ENCODE results near the gene DLG4.
A peak's percentile ranks its signal among the peaks of the same experiment; 100 is the strongest.
"Not testable (repeated sequence)": the region's sequence is repeated elsewhere in the genome, so short reads cannot be mapped to it uniquely, and the experiment has no call there.

The DLG4 gene

DNA sequence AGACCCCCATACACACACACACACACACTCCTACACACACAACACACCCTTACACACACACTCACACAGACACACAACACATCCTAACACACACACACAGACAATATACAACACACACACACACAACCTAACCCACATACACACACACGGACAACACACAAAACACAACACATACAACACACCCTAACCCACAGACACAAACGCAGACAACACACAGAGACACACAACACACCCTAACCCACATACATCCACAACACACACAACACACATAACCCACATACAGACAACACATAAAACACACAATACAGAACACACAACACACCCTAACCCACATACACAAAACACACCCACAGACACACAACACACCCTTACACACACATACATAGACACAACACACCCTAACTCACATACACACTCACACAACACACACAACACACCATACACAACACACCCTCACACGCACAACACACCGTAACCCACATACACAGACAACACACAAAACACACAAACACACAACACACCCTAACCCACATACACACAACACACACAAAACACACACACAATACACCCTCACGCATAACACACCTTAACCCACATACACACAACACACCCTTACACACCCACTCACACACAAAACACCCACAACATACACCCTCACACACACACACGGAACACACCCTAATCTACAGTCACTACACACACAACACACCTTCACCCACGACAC lies 44.9 kb downstream of the DLG4 start:
- Histone ChIP-seq H3K9me3 (ENCODE audit: control insufficient read depth, low read length) (peaks cover 5% of the 10 kb centered on the region), H3K4me1 (ENCODE audit: control insufficient read depth, insufficient read depth, low read length, poor library complexity, severe bottlenecking) (peaks cover 23% of the 10 kb centered on the region), H3K4me3 (ENCODE audit: insufficient read depth, low read depth, low read length, poor library complexity, severe bottlenecking) (peak overlapping the region; percentile 20), H3K27ac (ENCODE audit: insufficient read depth, low read length, poor library complexity, severe bottlenecking) (no peak overlapping the region), H3K27me3 (replicated peaks; ENCODE audit: control insufficient read depth, insufficient read depth, low read length, poor library complexity, severe bottlenecking) (peaks cover 16% of the 10 kb centered on the region), H3K36me3 (ENCODE audit: control insufficient read depth, insufficient read depth, low read length) (no peaks in the 10 kb centered on the region)
- DNase-seq: no peak

DNA sequence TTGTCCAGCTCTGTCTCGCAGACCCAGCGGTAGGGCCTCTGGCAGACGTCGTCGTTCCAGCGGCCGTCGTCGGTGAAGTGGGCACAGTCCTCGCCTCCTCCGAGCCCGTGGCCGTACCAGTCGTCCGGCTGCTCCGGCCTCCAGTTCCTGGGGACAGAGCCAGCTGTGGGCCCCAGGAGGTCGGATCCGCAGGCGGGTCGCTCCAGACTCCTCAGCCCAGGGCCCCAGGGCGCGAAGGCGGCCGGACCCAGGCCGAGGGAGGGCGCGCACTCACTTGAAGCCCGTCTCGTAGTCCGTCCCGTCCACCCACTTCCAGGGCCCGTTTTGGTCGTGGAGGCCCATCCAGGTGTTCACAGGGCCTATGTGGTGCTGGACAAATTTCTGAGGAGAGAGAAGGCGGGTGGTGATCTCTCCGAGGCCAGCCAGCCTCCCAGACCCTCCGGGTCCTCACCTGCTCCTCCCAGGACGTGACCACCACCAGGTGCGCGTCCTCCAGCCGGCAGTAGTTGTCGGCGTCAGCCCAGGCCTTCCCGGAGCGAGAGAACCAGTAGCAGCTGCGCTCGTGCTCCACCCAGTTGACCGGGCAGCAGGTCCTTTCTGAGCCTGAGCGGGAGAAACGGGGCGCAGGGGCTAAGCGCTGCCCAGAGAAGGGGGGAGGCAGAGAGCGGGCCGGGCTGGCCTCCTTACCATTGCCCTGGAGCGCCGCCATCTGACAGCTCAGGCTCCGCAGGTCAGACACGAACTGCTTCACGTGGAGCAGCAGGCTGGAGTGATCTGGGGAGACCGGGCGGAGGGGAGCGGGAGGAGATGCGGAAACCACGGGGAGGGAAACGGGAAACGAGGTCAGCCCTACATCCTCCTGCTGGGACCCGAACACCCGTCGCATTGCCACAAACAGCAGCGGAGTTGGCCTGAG lies 45.7 kb downstream of the DLG4 start:
- H3K4me3 ChIP-seq (ENCODE audit: insufficient read depth, low read depth, low read length, poor library complexity, severe bottlenecking): peak overlapping the region; percentile 20
- H3K27ac ChIP-seq (ENCODE audit: insufficient read depth, low read length, poor library complexity, severe bottlenecking): no peak overlapping the region
- DNase-seq: peak; percentile 13 to 34 (median 25)
- peaks cover 5% of the 10 kb centered on the region for H3K9me3 ChIP-seq (ENCODE audit: control insufficient read depth, low read length)
- H3K36me3 ChIP-seq (ENCODE audit: control insufficient read depth, insufficient read depth, low read length): no peaks in the 10 kb centered on the region
- peaks cover 16% of the 10 kb centered on the region for H3K27me3 ChIP-seq (replicated peaks; ENCODE audit: control insufficient read depth, insufficient read depth, low read length, poor library complexity, severe bottlenecking)
- peaks cover 23% of the 10 kb centered on the region for H3K4me1 ChIP-seq (ENCODE audit: control insufficient read depth, insufficient read depth, low read length, poor library complexity, severe bottlenecking)

GRCh38 chr17:7172522-7173191 lies 47.0 kb downstream of the DLG4 start:
- H3K9me3 ChIP-seq (ENCODE audit: control insufficient read depth, low read length); H3K27me3 ChIP-seq (replicated peaks; ENCODE audit: control insufficient read depth, insufficient read depth, low read length, poor library complexity, severe bottlenecking); H3K4me3 ChIP-seq (ENCODE audit: insufficient read depth, low read depth, low read length, poor library complexity, severe bottlenecking); H3K27ac ChIP-seq (ENCODE audit: insufficient read depth, low read length, poor library complexity, severe bottlenecking); H3K36me3 ChIP-seq (ENCODE audit: control insufficient read depth, insufficient read depth, low read length); DNase-seq: not testable (repeated sequence)
- H3K4me1 ChIP-seq (ENCODE audit: control insufficient read depth, insufficient read depth, low read length, poor library complexity, severe bottlenecking): peaks cover 19% of the 10 kb centered on the region

GRCh38 chr17:7169565-7169908 lies 50.1 kb downstream of the DLG4 start:
- DNase-seq: not testable (repeated sequence)

GRCh38 chr17:7168841-7169564 lies 50.6 kb downstream of the DLG4 start:
- H3K36me3 ChIP-seq (ENCODE audit: control insufficient read depth, insufficient read depth, low read length); H3K4me1 ChIP-seq (ENCODE audit: control insufficient read depth, insufficient read depth, low read length, poor library complexity, severe bottlenecking); DNase-seq; H3K9me3 ChIP-seq (ENCODE audit: control insufficient read depth, low read length); H3K4me3 ChIP-seq (ENCODE audit: insufficient read depth, low read depth, low read length, poor library complexity, severe bottlenecking); H3K27ac ChIP-seq (ENCODE audit: insufficient read depth, low read length, poor library complexity, severe bottlenecking); H3K27me3 ChIP-seq (replicated peaks; ENCODE audit: control insufficient read depth, insufficient read depth, low read length, poor library complexity, severe bottlenecking): not testable (repeated sequence)

More at GRCh38 chr17:7169565-7169908, 50.1 kb downstream of the DLG4 start:
- not testable (repeated sequence) for H3K9me3 ChIP-seq (ENCODE audit: control insufficient read depth, low read length); H3K27ac ChIP-seq (ENCODE audit: insufficient read depth, low read length, poor library complexity, severe bottlenecking); H3K36me3 ChIP-seq (ENCODE audit: control insufficient read depth, insufficient read depth, low read length); H3K4me1 ChIP-seq (ENCODE audit: control insufficient read depth, insufficient read depth, low read length, poor library complexity, severe bottlenecking); H3K27me3 ChIP-seq (replicated peaks; ENCODE audit: control insufficient read depth, insufficient read depth, low read length, poor library complexity, severe bottlenecking); H3K4me3 ChIP-seq (ENCODE audit: insufficient read depth, low read depth, low read length, poor library complexity, severe bottlenecking)

DNA sequence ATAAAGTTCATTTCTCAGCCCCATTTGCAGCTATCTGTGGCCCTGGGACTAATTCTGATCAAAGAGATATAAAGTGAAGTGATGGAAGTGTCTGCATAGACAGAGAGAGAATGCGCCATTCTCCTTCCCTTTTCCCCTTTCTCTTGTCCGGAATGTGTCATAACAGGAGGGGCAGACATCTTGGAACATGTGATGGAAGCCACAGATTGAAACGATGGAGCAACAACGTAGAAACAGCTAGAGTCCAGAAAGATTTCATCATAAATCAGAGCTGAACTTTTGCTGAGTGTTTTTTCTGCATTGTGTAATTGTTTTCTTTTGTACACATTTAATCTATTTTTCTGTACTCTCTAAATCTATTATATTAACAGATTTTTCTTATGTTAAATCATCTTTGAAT lies 51.8 kb downstream of the DLG4 start:
- H3K27me3 ChIP-seq (replicated peaks; ENCODE audit: control insufficient read depth, insufficient read depth, low read length, poor library complexity, severe bottlenecking): no peaks in the 10 kb centered on the region
- peaks cover 5% of the 10 kb centered on the region for H3K9me3 ChIP-seq (ENCODE audit: control insufficient read depth, low read length)
- no peaks in the 10 kb centered on the region for H3K36me3 ChIP-seq (ENCODE audit: control insufficient read depth, insufficient read depth, low read length)
- H3K4me1 ChIP-seq (ENCODE audit: control insufficient read depth, insufficient read depth, low read length, poor library complexity, severe bottlenecking): no peaks in the 10 kb centered on the region
- no peak overlapping the region for H3K4me3 ChIP-seq (ENCODE audit: insufficient read depth, low read depth, low read length, poor library complexity, severe bottlenecking)
- no peak overlapping the region for H3K27ac ChIP-seq (ENCODE audit: insufficient read depth, low read length, poor library complexity, severe bottlenecking)
- DNase-seq: no peak

- H3K36me3 ChIP-seq (ENCODE audit: control insufficient read depth, insufficient read depth, low read length): no peaks in the 10 kb centered on the region
- peaks cover 5% of the 10 kb centered on the region for H3K9me3 ChIP-seq (ENCODE audit: control insufficient read depth, low read length)
- no peak for DNase-seq
- no peak overlapping the region for H3K4me3 ChIP-seq (ENCODE audit: insufficient read depth, low read depth, low read length, poor library complexity, severe bottlenecking)
- no peaks in the 10 kb centered on the region for H3K27me3 ChIP-seq (replicated peaks; ENCODE audit: control insufficient read depth, insufficient read depth, low read length, poor library complexity, severe bottlenecking)
- no peak overlapping the region for H3K27ac ChIP-seq (ENCODE audit: insufficient read depth, low read length, poor library complexity, severe bottlenecking)
- no peaks in the 10 kb centered on the region for H3K4me1 ChIP-seq (ENCODE audit: control insufficient read depth, insufficient read depth, low read length, poor library complexity, severe bottlenecking)
These were observed 52.8 kb downstream of the DLG4 start for GRCh38 chr17:7166873-7167272.

- not testable (repeated sequence) for H3K27ac ChIP-seq (ENCODE audit: insufficient read depth, low read length, poor library complexity, severe bottlenecking); DNase-seq; H3K4me1 ChIP-seq (ENCODE audit: control insufficient read depth, insufficient read depth, low read length, poor library complexity, severe bottlenecking); H3K36me3 ChIP-seq (ENCODE audit: control insufficient read depth, insufficient read depth, low read length); H3K4me3 ChIP-seq (ENCODE audit: insufficient read depth, low read depth, low read length, poor library complexity, severe bottlenecking); H3K27me3 ChIP-seq (replicated peaks; ENCODE audit: control insufficient read depth, insufficient read depth, low read length, poor library complexity, severe bottlenecking); H3K9me3 ChIP-seq (ENCODE audit: control insufficient read depth, low read length)
These were observed 60.1 kb downstream of the DLG4 start for GRCh38 chr17:7159571-7159970.

DNA sequence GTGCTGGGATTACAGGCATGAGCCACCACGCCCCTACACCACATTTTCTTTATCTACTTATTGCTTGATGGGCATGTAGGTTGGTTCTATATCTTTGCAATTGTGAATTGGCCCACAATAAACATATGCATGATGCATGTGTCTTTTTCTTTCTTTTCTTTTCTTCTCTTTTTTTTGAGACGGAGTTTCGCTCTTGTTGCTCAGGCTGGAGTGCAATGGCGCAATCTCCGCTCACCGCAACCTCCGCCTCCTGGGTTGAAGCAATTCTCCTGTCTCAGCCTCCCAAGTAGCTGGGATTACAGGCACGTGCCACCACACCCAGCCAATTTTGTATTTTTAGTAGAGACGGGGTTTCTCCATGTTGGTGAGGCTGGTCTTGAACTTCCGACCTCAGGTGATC lies 61.2 kb downstream of the DLG4 start:
- H3K27ac ChIP-seq (ENCODE audit: insufficient read depth, low read length, poor library complexity, severe bottlenecking); H3K9me3 ChIP-seq (ENCODE audit: control insufficient read depth, low read length); DNase-seq; H3K27me3 ChIP-seq (replicated peaks; ENCODE audit: control insufficient read depth, insufficient read depth, low read length, poor library complexity, severe bottlenecking); H3K36me3 ChIP-seq (ENCODE audit: control insufficient read depth, insufficient read depth, low read length); H3K4me3 ChIP-seq (ENCODE audit: insufficient read depth, low read depth, low read length, poor library complexity, severe bottlenecking); H3K4me1 ChIP-seq (ENCODE audit: control insufficient read depth, insufficient read depth, low read length, poor library complexity, severe bottlenecking): not testable (repeated sequence)
